GM18507 (cell line): ENCODE results near the gene ALS2.
"Not testable (repeated sequence)": the region's sequence is repeated elsewhere in the genome, so short reads cannot be mapped to it uniquely, and the experiment has no call there.

ENCODE experiments used
- DNase-seq: peaks from one replicate; pipeline ENCODE4 v3.0.0; 2011; ENCODE audit warnings: low read depth; ENCODE audit not compliant: insufficient read length; ENCODE audit errors: extremely low spot score
- FAIRE-seq: peaks from 2 replicates; lab custom pipeline; 2011; peaks lifted over from hg19 to GRCh38; lab: Jason Lieb, UNC

Gene ALS2

GRCh38 chr2:201698588-201699226 lies 82.0 kb downstream of the ALS2 start, which contains the start of gene MPP4:
TSS of gene MPP4 (minus strand) at chr2:201698644. CDS start at chr2:201693954, 4,690 bp downstream.
- DNase-seq (no peak), FAIRE-seq (no peak)

GRCh38 chr2:201697899-201698298 lies 82.8 kb downstream of the ALS2 start:
- no peak for FAIRE-seq
- DNase-seq: no peak

GRCh38 chr2:201696151-201696659 lies 84.5 kb downstream of the ALS2 start:
- FAIRE-seq (no peak), DNase-seq (no peak)

GRCh38 chr2:201685156-201685555 lies 95.6 kb downstream of the ALS2 start:
- FAIRE-seq (no peak), DNase-seq (no peak)

- DNase-seq (no peak), FAIRE-seq (no peak)
Observed at GRCh38 chr2:201680743-201681142, 100.0 kb downstream of the ALS2 start.

- DNase-seq (no peak), FAIRE-seq (no peak)
Observed at GRCh38 chr2:201678401-201678800, 102.3 kb downstream of the ALS2 start.

- DNase-seq (no peak), FAIRE-seq (no peak)
Observed at GRCh38 chr2:201675454-201675853, 105.3 kb downstream of the ALS2 start.

GRCh38 chr2:201674794-201675193 lies 105.9 kb downstream of the ALS2 start:
- DNase-seq: no peak
- no peak for FAIRE-seq

GRCh38 chr2:201674298-201674697 lies 106.4 kb downstream of the ALS2 start:
- FAIRE-seq (no peak), DNase-seq (no peak)

GRCh38 chr2:201673546-201673945 lies 107.2 kb downstream of the ALS2 start:
- DNase-seq: no peak
- FAIRE-seq: no peak

- DNase-seq, FAIRE-seq: not testable (repeated sequence)
Observed at GRCh38 chr2:201671205-201671604, 109.5 kb downstream of the ALS2 start.

- no peak for DNase-seq
Observed at GRCh38 chr2:201669865-201670264, 110.9 kb downstream of the ALS2 start.

GRCh38 chr2:201668402-201668910 lies 112.3 kb downstream of the ALS2 start:
- no peak for FAIRE-seq
- no peak for DNase-seq

More at GRCh38 chr2:201669865-201670264, 110.9 kb downstream of the ALS2 start:
- no peak for FAIRE-seq

GRCh38 chr2:201664334-201664733 lies 116.4 kb downstream of the ALS2 start:
- FAIRE-seq (no peak), DNase-seq (no peak)

- DNase-seq: no peak
Observed at GRCh38 chr2:201661366-201661765, 119.4 kb downstream of the ALS2 start.

GRCh38 chr2:201660293-201660895 lies 120.3 kb downstream of the ALS2 start:
- DNase-seq (no peak), FAIRE-seq (no peak)

More at GRCh38 chr2:201661366-201661765, 119.4 kb downstream of the ALS2 start:
- no peak for FAIRE-seq

- FAIRE-seq: no peak
- DNase-seq: no peak
Observed at GRCh38 chr2:201656740-201657139, 124.0 kb downstream of the ALS2 start.

- FAIRE-seq (no peak), DNase-seq (no peak)
Observed at GRCh38 chr2:201656102-201656501, 124.6 kb downstream of the ALS2 start.

- FAIRE-seq (no peak), DNase-seq (no peak)
Observed at GRCh38 chr2:201654616-201655384, 125.9 kb downstream of the ALS2 start.

GRCh38 chr2:201653221-201653620 lies 127.5 kb downstream of the ALS2 start:
- no peak for DNase-seq
- no peak for FAIRE-seq
